Measurements from ENCODE around the gene IGDCC3. TPM values are rescaled to one million over a fixed set of nuclear protein-coding genes. Genes with fewer than 3 reads are reported as not detected.

IGDCC3 gene
- total and polyA plus RNA-seq, 2 of the 8 experiments (the other 6 are each of a cell fraction or from before 2014, with no cell fraction given): 26.8 to 45.7 TPM

DNA sequence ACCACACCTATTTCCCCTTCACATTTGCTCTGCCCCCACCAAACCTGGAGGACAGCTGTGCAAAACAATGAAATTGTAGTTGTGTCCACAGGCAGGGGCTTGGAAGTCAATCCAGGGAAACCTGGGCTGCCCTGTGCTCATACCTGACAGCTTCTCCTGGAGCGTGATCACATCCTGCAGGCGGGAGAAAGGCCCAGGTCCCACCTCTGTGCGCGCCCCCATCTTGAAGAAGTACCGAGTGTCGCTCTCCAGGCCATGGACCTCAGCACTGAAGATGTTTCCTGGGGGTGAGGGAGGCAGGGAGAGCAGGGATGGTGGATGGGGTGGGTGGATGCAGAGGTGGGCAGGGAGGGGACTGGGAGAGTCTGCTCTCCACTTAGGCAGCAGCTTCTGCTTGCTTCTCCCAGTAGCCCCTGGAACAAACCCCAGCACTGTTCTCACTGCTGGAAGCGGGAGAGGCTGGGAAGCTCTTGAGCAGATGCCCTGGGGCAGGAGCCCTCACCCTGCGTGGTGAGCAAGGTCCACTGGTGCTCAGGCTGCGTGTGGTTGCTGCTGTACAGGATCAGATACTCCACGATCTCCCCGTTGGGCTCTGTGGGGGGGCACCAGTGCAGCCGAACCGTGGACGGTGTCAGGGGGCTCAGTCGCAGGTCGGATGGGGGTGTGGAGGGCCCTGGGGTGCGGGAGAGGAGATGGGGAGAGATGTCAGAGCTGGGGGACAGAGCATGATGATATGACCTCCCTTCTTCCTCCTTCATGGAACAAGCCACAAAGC lies 10.7 kb upstream of the IGDCC3 start (continued):
- TF ChIP-seq, protein P1, sequence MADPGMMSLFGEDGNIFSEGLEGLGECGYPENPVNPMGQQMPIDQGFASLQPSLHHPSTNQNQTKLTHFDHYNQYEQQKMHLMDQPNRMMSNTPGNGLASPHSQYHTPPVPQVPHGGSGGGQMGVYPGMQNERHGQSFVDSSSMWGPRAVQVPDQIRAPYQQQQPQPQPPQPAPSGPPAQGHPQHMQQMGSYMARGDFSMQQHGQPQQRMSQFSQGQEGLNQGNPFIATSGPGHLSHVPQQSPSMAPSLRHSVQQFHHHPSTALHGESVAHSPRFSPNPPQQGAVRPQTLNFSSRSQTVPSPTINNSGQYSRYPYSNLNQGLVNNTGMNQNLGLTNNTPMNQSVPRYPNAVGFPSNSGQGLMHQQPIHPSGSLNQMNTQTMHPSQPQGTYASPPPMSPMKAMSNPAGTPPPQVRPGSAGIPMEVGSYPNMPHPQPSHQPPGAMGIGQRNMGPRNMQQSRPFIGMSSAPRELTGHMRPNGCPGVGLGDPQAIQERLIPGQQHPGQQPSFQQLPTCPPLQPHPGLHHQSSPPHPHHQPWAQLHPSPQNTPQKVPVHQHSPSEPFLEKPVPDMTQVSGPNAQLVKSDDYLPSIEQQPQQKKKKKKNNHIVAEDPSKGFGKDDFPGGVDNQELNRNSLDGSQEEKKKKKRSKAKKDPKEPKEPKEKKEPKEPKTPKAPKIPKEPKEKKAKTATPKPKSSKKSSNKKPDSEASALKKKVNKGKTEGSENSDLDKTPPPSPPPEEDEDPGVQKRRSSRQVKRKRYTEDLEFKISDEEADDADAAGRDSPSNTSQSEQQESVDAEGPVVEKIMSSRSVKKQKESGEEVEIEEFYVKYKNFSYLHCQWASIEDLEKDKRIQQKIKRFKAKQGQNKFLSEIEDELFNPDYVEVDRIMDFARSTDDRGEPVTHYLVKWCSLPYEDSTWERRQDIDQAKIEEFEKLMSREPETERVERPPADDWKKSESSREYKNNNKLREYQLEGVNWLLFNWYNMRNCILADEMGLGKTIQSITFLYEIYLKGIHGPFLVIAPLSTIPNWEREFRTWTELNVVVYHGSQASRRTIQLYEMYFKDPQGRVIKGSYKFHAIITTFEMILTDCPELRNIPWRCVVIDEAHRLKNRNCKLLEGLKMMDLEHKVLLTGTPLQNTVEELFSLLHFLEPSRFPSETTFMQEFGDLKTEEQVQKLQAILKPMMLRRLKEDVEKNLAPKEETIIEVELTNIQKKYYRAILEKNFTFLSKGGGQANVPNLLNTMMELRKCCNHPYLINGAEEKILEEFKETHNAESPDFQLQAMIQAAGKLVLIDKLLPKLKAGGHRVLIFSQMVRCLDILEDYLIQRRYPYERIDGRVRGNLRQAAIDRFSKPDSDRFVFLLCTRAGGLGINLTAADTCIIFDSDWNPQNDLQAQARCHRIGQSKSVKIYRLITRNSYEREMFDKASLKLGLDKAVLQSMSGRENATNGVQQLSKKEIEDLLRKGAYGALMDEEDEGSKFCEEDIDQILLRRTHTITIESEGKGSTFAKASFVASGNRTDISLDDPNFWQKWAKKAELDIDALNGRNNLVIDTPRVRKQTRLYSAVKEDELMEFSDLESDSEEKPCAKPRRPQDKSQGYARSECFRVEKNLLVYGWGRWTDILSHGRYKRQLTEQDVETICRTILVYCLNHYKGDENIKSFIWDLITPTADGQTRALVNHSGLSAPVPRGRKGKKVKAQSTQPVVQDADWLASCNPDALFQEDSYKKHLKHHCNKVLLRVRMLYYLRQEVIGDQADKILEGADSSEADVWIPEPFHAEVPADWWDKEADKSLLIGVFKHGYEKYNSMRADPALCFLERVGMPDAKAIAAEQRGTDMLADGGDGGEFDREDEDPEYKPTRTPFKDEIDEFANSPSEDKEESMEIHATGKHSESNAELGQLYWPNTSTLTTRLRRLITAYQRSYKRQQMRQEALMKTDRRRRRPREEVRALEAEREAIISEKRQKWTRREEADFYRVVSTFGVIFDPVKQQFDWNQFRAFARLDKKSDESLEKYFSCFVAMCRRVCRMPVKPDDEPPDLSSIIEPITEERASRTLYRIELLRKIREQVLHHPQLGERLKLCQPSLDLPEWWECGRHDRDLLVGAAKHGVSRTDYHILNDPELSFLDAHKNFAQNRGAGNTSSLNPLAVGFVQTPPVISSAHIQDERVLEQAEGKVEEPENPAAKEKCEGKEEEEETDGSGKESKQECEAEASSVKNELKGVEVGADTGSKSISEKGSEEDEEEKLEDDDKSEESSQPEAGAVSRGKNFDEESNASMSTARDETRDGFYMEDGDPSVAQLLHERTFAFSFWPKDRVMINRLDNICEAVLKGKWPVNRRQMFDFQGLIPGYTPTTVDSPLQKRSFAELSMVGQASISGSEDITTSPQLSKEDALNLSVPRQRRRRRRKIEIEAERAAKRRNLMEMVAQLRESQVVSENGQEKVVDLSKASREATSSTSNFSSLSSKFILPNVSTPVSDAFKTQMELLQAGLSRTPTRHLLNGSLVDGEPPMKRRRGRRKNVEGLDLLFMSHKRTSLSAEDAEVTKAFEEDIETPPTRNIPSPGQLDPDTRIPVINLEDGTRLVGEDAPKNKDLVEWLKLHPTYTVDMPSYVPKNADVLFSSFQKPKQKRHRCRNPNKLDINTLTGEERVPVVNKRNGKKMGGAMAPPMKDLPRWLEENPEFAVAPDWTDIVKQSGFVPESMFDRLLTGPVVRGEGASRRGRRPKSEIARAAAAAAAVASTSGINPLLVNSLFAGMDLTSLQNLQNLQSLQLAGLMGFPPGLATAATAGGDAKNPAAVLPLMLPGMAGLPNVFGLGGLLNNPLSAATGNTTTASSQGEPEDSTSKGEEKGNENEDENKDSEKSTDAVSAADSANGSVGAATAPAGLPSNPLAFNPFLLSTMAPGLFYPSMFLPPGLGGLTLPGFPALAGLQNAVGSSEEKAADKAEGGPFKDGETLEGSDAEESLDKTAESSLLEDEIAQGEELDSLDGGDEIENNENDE (IDR thresholded peaks at IDR 0.05; ENCODE audit: insufficient replicate concordance, low read length): no peak
- TF ChIP-seq GTF2F1 (IDR thresholded peaks at IDR 0.05; ENCODE audit: borderline replicate concordance, low read depth, low read length): no peak
- no peak for TF ChIP-seq RBBP5 (IDR thresholded peaks at IDR 0.05; ENCODE audit: borderline replicate concordance, low read depth, low read length)
- TF ChIP-seq RAD21 (IDR thresholded peaks at IDR 0.05 in 1 of 2, conservative IDR thresholded peaks at IDR 0.05 in 1 of 2; ENCODE audit: low read depth in 2 of 2, low read length in 2 of 2): no peak
- no peak for TF ChIP-seq HDAC2 (IDR thresholded peaks at IDR 0.05; ENCODE audit: borderline replicate concordance in 1 of 2, low read depth in 2 of 2, low read length in 2 of 2)
- TF ChIP-seq FOSL1 (IDR thresholded peaks at IDR 0.05; ENCODE audit: insufficient read depth, low read depth, low read length): no peak
- TF ChIP-seq, protein P2, sequence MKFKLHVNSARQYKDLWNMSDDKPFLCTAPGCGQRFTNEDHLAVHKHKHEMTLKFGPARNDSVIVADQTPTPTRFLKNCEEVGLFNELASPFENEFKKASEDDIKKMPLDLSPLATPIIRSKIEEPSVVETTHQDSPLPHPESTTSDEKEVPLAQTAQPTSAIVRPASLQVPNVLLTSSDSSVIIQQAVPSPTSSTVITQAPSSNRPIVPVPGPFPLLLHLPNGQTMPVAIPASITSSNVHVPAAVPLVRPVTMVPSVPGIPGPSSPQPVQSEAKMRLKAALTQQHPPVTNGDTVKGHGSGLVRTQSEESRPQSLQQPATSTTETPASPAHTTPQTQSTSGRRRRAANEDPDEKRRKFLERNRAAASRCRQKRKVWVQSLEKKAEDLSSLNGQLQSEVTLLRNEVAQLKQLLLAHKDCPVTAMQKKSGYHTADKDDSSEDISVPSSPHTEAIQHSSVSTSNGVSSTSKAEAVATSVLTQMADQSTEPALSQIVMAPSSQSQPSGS (IDR thresholded peaks at IDR 0.05; ENCODE audit: low read length): no peak

Measured in H1 (cell line).